SU-DHL-6 (cell line): ENCODE measurements around the gene CCDC88C.
"Not testable (repeated sequence)": the region's sequence is repeated elsewhere in the genome, so short reads cannot be mapped to it uniquely, and the experiment has no call there.

Experiments
- H2AFZ ChIP-seq: fragments of 200-600 bp; sonication (generic); 2 replicates; pipeline ENCODE4 v1.6.1; 2014; ENCODE audit warnings: low read depth, mild to moderate bottlenecking, moderate library complexity, mixed read lengths, antibody characterized with exemption, low read length; ENCODE audit not compliant: severe bottlenecking
- H3F3A ChIP-seq: fragments of 200-600 bp; shearing (Covaris generic); 2 replicates; pipeline ENCODE4 v1.6.0; 2016; ENCODE audit warnings: antibody characterized with exemption, mild to moderate bottlenecking; ENCODE audit not compliant: insufficient read depth
- H3K27ac ChIP-seq: fragments of 200-600 bp; sonication (generic); 2 replicates; pipeline ENCODE4 v1.5.1; 2016; ENCODE audit warnings: low read depth, mild to moderate bottlenecking, low read length, moderate library complexity, mixed read lengths
- H3K27me3 ChIP-seq: fragments of 200-600 bp; sonication (generic), shearing (Covaris generic); 2 replicates; pipeline ENCODE4 v1.6.0; 2014; ENCODE audit warnings: mild to moderate bottlenecking, low read length
- H3K36me3 ChIP-seq: fragments of 200-600 bp; sonication (generic); 2 replicates; pipeline ENCODE4 v1.6.1; 2014; ENCODE audit warnings: mild to moderate bottlenecking, low read length, mixed read lengths
- H3K4me2 ChIP-seq: fragments of 300-600, 200-600 bp; shearing (Covaris generic), sonication (generic); 2 replicates; pipeline ENCODE4 v1.6.0; 2014; ENCODE audit warnings: low read length, low read depth, mild to moderate bottlenecking; ENCODE audit not compliant: poor library complexity, severe bottlenecking
- H3K4me3 ChIP-seq: fragments of 200-600 bp; sonication (generic); 2 replicates; pipeline ENCODE4 v1.5.1; 2014; ENCODE audit warnings: antibody characterized with exemption, low read length, mild to moderate bottlenecking, mixed read lengths; ENCODE audit not compliant: insufficient read depth, poor library complexity, severe bottlenecking
- H3K79me2 ChIP-seq: fragments of 200-600 bp; sonication (generic); 2 replicates; pipeline ENCODE4 v1.6.1; 2014; ENCODE audit warnings: mild to moderate bottlenecking, low read length, moderate library complexity; ENCODE audit not compliant: insufficient read depth
- H3K9ac ChIP-seq: fragments of 200-600 bp; sonication (generic); 2 replicates; pipeline ENCODE4 v1.7.0; 2014; ENCODE audit warnings: mild to moderate bottlenecking, low read length
- H3K9me2 ChIP-seq: fragments of 200-600 bp; sonication (generic); replicated peaks from 2 replicates; pipeline ENCODE4 v1.6.1; 2014; ENCODE audit warnings: low read length; ENCODE audit not compliant: insufficient read depth
- H3K9me3 ChIP-seq: fragments of 200-600 bp; sonication (generic); 2 replicates; pipeline ENCODE4 v1.6.1; 2014; ENCODE audit warnings: low read length, mixed read lengths; ENCODE audit not compliant: insufficient read depth
- H4K20me1 ChIP-seq: fragments of 200-600 bp; sonication (generic); 2 replicates; pipeline ENCODE4 v1.6.1; 2014; ENCODE audit warnings: low read depth, mild to moderate bottlenecking, antibody characterized with exemption, low read length, moderate library complexity, mixed read lengths
- EZH2phosphoT487 ChIP-seq: fragments of 200-600 bp; sonication (generic), shearing (Covaris generic); conservative IDR thresholded peaks from 2 replicates; pipeline ENCODE4 v1.6.1; 2018; ENCODE audit warnings: mild to moderate bottlenecking, antibody characterized with exemption, low read length, moderate library complexity, mixed read lengths
- TF ChIP-seq, protein P1 (sequence below): fragments of 200-600 bp; sonication (generic); IDR thresholded peaks from one replicate; pipeline ENCODE4 v1.5.1; 2017; ENCODE audit warnings: antibody characterized with exemption, mild to moderate bottlenecking, low read length, moderate library complexity; ENCODE audit not compliant: insufficient read depth, poor library complexity, severe bottlenecking

The CCDC88C gene

DNA sequence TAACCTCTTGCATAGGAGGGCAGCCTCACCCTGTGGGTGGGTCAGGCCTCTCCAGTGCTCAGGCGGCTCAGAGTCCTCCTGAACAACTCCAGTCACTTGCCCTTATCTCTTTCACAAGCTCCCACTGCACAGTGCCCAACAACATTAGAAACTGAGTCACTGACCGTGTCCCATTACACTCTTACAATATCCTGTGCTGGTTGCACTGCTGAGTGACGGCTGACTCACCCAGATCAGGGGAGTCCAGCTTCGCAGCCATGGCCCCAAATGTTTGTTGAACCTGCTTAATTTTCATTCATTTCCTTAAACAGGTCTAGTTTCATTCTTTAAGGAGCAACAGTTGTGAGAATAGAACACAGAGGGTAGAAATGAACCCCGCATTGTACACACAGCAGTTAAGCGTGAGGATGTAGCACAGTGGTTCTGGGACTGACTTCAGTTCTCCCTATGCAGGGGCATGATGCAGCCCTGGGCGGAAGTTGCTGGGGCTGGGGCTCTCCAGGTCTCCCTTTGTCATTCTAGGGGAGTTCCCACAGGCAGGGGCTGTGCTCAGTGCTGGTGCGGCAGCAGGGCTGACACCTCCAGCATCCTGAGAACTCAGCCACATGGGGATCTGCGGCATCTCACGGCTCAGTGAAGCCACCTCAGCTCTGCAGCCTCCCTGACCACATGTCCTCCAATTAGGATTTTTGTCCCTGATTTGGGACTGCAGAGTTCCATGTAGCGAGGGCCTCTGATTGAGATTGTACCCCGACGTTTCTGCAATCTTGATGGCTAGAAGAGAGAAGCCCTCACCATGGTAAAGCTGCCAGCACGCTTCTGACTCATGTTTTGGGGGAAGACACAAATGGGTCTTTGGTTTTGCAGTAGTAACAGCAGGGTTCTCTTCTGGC is 189.3 kb downstream of the CCDC88C start:
- Histone ChIP-seq H3K9me2 (no peaks in the 10 kb centered on the region), H3F3A (no peaks in the 10 kb centered on the region), H3K9me3 (no peaks in the 10 kb centered on the region), H3K27me3 (no peaks in the 10 kb centered on the region), H3K79me2 (no peaks in the 10 kb centered on the region), H2AFZ (no peak overlapping the region), H3K36me3 (no peaks in the 10 kb centered on the region), H3K27ac (no peak overlapping the region), H3K4me2 (no peak overlapping the region), H4K20me1 (no peaks in the 10 kb centered on the region), H3K9ac (no peak overlapping the region), H3K4me3 (no peak overlapping the region)
- no peak for TF ChIP-seq EZH2phosphoT487

DNA sequence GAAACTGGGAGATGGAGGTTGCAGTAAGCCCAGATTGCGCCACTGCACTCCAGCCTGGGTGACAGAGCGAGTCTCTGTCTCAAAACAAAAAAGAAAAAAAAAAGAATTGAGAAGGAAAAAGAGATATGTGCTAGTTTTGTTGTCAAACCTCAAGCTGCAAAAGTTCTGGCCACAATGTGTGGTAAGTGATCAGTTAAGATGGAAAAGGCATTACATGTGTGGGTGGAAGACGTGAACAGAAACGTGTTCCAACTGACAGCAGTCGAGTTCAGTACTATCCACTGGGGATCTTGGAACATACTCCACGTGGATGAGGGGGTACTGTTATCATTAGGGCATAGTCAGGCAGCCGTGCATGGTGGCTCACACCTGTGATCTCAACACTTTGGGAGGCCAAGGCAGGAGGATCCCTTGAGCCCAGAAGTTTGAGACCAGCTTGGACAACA is 190.4 kb downstream of the CCDC88C start:
- Histone ChIP-seq H4K20me1 (no peaks in the 10 kb centered on the region), H3K9me2 (no peaks in the 10 kb centered on the region), H3K4me3 (no peak overlapping the region), H3K9me3 (no peaks in the 10 kb centered on the region), H2AFZ (no peak overlapping the region), H3K9ac (no peak overlapping the region), H3F3A (no peaks in the 10 kb centered on the region), H3K27me3 (no peaks in the 10 kb centered on the region), H3K27ac (no peak overlapping the region), H3K4me2 (no peak overlapping the region), H3K36me3 (no peaks in the 10 kb centered on the region), H3K79me2 (no peaks in the 10 kb centered on the region)
- TF ChIP-seq, protein P1, sequence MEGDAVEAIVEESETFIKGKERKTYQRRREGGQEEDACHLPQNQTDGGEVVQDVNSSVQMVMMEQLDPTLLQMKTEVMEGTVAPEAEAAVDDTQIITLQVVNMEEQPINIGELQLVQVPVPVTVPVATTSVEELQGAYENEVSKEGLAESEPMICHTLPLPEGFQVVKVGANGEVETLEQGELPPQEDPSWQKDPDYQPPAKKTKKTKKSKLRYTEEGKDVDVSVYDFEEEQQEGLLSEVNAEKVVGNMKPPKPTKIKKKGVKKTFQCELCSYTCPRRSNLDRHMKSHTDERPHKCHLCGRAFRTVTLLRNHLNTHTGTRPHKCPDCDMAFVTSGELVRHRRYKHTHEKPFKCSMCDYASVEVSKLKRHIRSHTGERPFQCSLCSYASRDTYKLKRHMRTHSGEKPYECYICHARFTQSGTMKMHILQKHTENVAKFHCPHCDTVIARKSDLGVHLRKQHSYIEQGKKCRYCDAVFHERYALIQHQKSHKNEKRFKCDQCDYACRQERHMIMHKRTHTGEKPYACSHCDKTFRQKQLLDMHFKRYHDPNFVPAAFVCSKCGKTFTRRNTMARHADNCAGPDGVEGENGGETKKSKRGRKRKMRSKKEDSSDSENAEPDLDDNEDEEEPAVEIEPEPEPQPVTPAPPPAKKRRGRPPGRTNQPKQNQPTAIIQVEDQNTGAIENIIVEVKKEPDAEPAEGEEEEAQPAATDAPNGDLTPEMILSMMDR, result no peak
- TF ChIP-seq EZH2phosphoT487, result no peak

DNA sequence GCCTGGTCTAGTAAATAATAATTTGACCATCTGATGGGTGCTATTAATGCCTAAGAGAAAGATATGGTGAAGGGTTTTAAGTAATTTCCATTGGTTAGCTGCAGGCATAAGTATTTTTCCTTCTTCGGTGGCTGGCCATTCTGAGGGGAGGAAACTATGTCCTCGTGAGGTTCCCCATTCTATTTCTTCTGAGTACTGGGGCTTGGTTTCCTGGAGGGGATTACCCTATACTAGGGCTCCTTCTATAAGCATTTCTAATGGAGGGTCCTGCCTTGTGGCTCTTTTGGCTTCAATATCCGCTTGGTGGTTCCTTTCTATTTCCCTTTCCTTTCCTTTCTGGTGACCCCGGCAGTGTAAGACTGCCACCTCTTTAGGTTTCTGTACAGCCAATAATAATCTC is 191.3 kb downstream of the CCDC88C start:
- H4K20me1 ChIP-seq, H3F3A ChIP-seq, H3K79me2 ChIP-seq, H3K36me3 ChIP-seq, H3K9ac ChIP-seq, H3K27ac ChIP-seq, H3K4me2 ChIP-seq, H3K27me3 ChIP-seq, H2AFZ ChIP-seq, H3K4me3 ChIP-seq, H3K9me3 ChIP-seq, H3K9me2 ChIP-seq: not testable (repeated sequence)

DNA sequence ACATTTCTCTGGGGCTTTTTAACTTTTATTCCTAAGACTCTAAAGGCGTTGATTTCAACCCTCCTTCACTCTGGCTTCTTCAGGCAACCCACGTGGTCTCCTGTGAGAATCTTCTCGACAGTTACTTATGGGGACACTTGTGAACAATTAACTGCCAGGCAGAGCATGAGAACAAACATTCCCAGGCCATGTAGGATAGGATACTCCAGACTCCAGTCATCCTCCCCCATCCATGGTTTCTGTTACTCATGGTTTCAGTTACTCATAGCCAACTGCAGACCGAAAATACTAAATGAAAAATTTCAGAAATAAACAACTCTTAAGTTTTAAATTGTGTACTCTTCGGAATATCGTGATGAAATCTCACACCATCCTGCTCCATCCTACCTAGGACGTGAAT is 192.6 kb downstream of the CCDC88C start:
- H3F3A ChIP-seq, result no peaks in the 10 kb centered on the region
- no peaks in the 10 kb centered on the region for H3K36me3 ChIP-seq
- no peak overlapping the region for H2AFZ ChIP-seq
- no peak overlapping the region for H3K4me3 ChIP-seq
- TF ChIP-seq EZH2phosphoT487, result no peak
- TF ChIP-seq, protein P1, result no peak
- H3K9ac ChIP-seq, result no peak overlapping the region
- no peaks in the 10 kb centered on the region for H3K79me2 ChIP-seq
- H3K27ac ChIP-seq, result no peak overlapping the region
- no peaks in the 10 kb centered on the region for H3K9me3 ChIP-seq
- H3K27me3 ChIP-seq, result no peaks in the 10 kb centered on the region
- H3K4me2 ChIP-seq, result no peak overlapping the region
- H4K20me1 ChIP-seq, result no peaks in the 10 kb centered on the region
- no peaks in the 10 kb centered on the region for H3K9me2 ChIP-seq
